T-cell (primary cell): ENCODE results near the gene SEMA6C. TPM values are rescaled to one million over a fixed set of nuclear protein-coding genes. Genes with fewer than 3 reads are reported as not detected.
A peak's percentile ranks its signal among the peaks of the same experiment; 100 is the strongest.

Experiments used
- ATAC-seq, 4 experiments: fragments of 200-7000 bp in 3 of 4; fragments of 150-1000 bp in 1 of 4; cut with Tn5 transposase; replicated peaks in 1 of 4; 1 replicate in 3 of 4; 2 replicates in 1 of 4; pipeline ENCODE4 v1.10.0; 2021; ENCODE audit warnings: moderate library complexity in 3 of 4, mild to moderate bottlenecking in 2 of 4, moderate number of reproducible peaks in 1 of 4
- CTCF ChIA-PET, 2 donors: fragments of 300-600 bp; sonication (Branson Sonifier 250); formaldehyde crosslinking; loops; one replicate each; lab custom pipeline; 2022; ENCODE audit warnings: antibody characterized with exemption in 2 of 2; lab: Charles Lee
- POLR2A ChIA-PET, 2 donors: fragments of 300-600 bp; sonication (Branson Sonifier 250); formaldehyde crosslinking; loops; one replicate each; lab custom pipeline; 2022; ENCODE audit warnings: antibody characterized with exemption in 2 of 2; lab: Charles Lee
- DNase-seq, 35 experiments: peaks; one replicate each; pipeline versions ENCODE4 v3.0.0 to v3.0.0-alpha.2; 2013 to 2023
- H3K27ac ChIP-seq: one replicate; pipeline ENCODE4 v1.5.1; 2013; ENCODE audit warnings: low read length
- H3K27me3 ChIP-seq, 2 experiments: replicated peaks in 1 of 2; 1 replicate in 1 of 2; 2 replicates in 1 of 2; pipeline versions ENCODE4 v1.6.1 to v1.7.0; 2013; ENCODE audit warnings: low read length in 1 of 2, mixed read lengths in 1 of 2; ENCODE audit not compliant: control insufficient read depth in 2 of 2, insufficient read depth in 2 of 2; ENCODE audit errors: extremely low read depth in 1 of 2
- H3K36me3 ChIP-seq, 2 donors: 1 replicate in 1 of 2; 2 replicates in 1 of 2; pipeline versions ENCODE4 v1.6.1 to v1.7.0; 2013; ENCODE audit warnings: low read length in 1 of 2; ENCODE audit not compliant: control insufficient read depth in 2 of 2, insufficient read depth in 1 of 2; ENCODE audit errors: extremely low read depth in 1 of 2
- H3K4me1 ChIP-seq, 2 experiments: 1 replicate in 1 of 2; 2 replicates in 1 of 2; pipeline versions ENCODE4 v1.6.1 to v1.7.0; 2013; ENCODE audit warnings: low read length in 2 of 2, mixed read lengths in 1 of 2; ENCODE audit not compliant: insufficient read depth in 2 of 2, control insufficient read depth in 1 of 2; ENCODE audit errors: extremely low read depth in 1 of 2
- H3K4me3 ChIP-seq, 2 donors: 1 replicate in 1 of 2; 2 replicates in 1 of 2; pipeline versions ENCODE4 v1.5.1 to v1.7.0; 2013; ENCODE audit warnings: mild to moderate bottlenecking in 2 of 2, low read length in 1 of 2, moderate library complexity in 1 of 2; ENCODE audit not compliant: control insufficient read depth in 1 of 2; ENCODE audit errors: extremely low read depth in 1 of 2
- H3K9me3 ChIP-seq: 2 replicates; pipeline ENCODE4 v1.7.0; 2013
- H3K27ac Mint-ChIP-seq, 2 donors: one replicate each; pipeline ENCODE4 v1.8.0; 2020 to 2021; ENCODE audit warnings: mild to moderate bottlenecking in 2 of 2, mixed read lengths in 2 of 2
- H3K27me3 Mint-ChIP-seq, 2 donors: one replicate each; pipeline ENCODE4 v1.8.0; 2021 to 2022; ENCODE audit warnings: mixed read lengths in 2 of 2
- H3K36me3 Mint-ChIP-seq: one replicate; pipeline ENCODE4 v1.8.0; 2021; ENCODE audit warnings: mixed read lengths
- H3K4me1 Mint-ChIP-seq, 3 donors: one replicate each; pipeline ENCODE4 v1.8.0; 2020 to 2022; ENCODE audit warnings: mixed read lengths in 3 of 3, mild to moderate bottlenecking in 1 of 3
- H3K4me3 Mint-ChIP-seq, 3 donors: one replicate each; pipeline ENCODE4 v1.8.0; 2020 to 2022; ENCODE audit warnings: mild to moderate bottlenecking in 3 of 3, mixed read lengths in 3 of 3, moderate library complexity in 3 of 3
- H3K9me3 Mint-ChIP-seq, 3 donors: one replicate each; pipeline ENCODE4 v1.8.0; 2020 to 2022; ENCODE audit warnings: mixed read lengths in 3 of 3
- WGBS: methylation state at CpG from one replicate; pipeline ENCODE4 v1.1.5; 2013; ENCODE audit warnings: missing lambda C conversion rate; ENCODE audit not compliant: insufficient coverage; 5-methylcytosine and 5-hydroxymethylcytosine counted together
- total RNA-seq, 35 experiments: library from RNA in 6 of 35; stranded (reverse) in 6 of 35; fragments of 120-200 nt in 1 of 35; gene quantifications; one replicate each; pipeline versions ENCODE4 v1.2.1 to v1.2.4 and lab custom pipeline; 2013 to 2026

Gene SEMA6C
- total RNA-seq, 5 donors from 2014 or later (not counting 1 experiment from before 2014, with no cell fraction given): 2.5 to 11.5 (median 8.5) TPM

- Histone ChIP-seq H3K27ac (peak within 1 kb of the TSS; percentile 58), H3K9me3 (no peaks in the 10 kb centered on the region), H3K4me3 (peak within 1 kb of the TSS; percentile 88 to 99), H3K4me1 (peaks cover 12 to 38% of the 10 kb centered on the region in 2 experiments), H3K36me3 (peaks cover 7 to 50% of the 10 kb centered on the region in 2 donors), H3K27me3 (no peaks in the 10 kb centered on the region)
- peaks cover 0 to 3% of the 10 kb centered on the region in 2 donors for H3K27me3 Mint-ChIP-seq
- peak within 1 kb of the TSS; percentile 94 to 98 for H3K27ac Mint-ChIP-seq
- peak within 1 kb of the TSS; percentile 85 to 99 (median 98) for H3K4me3 Mint-ChIP-seq
- peaks cover 54 to 58% (median 55%) of the 10 kb centered on the region in 3 donors for H3K4me1 Mint-ChIP-seq
- H3K36me3 Mint-ChIP-seq: peaks cover 46% of the 10 kb centered on the region
- CTCF ChIA-PET: interaction anchor here (0.5 to 2.0 kb wide), 5 partner anchors 9 to 72 kb away, joined by 3 to 12 read pairs (median 4); partner anchors contain the start of genes TNFAIP8L2 (in 1 of the 2) and VPS72 (in 1 of the 2)
- peak; percentile 95 to 98 (median 96) for ATAC-seq
- WGBS: under 1% methylated on average over 35 of the region's 38 CpGs
- no peaks in the 10 kb centered on the region for H3K9me3 Mint-ChIP-seq
- POLR2A ChIA-PET: interaction anchor here in 1 of 2 donors (1.1 kb wide), 1 partner anchor 24 kb away, joined by 5 read pairs; the partner anchor contains the start of gene VPS72
- DNase-seq: peak; percentile 91 to 98 (median 96)
Observed at GRCh38 chr1:151165738-151166504, 19.5 kb upstream of the SEMA6C start, which contains the start of the genes LYSMD1 and SCNM1. TSS of gene LYSMD1 (minus strand) at chr1:151165902. CDS start at chr1:151165258, 644 bp downstream. TSS of gene SCNM1 (plus strand) at chr1:151166144. CDS start at chr1:151166153, 9 bp downstream.

GRCh38 chr1:151165281-151165737 lies 18.9 kb upstream of the SEMA6C start:
- peaks cover 44% of the 10 kb centered on the region for H3K36me3 Mint-ChIP-seq
- CTCF ChIA-PET: interaction anchor here (0.5 to 2.0 kb wide), 2 partner anchors 10 to 65 kb away, joined by 4 to 12 read pairs; no protein-coding TSS in a partner anchor
- Histone ChIP-seq H3K4me1 (peaks cover 17 to 44% of the 10 kb centered on the region in 2 experiments), H3K27ac (peak overlapping the region; percentile 58), H3K27me3 (no peaks in the 10 kb centered on the region), H3K36me3 (peaks cover 7 to 49% of the 10 kb centered on the region in 2 donors), H3K9me3 (no peaks in the 10 kb centered on the region), H3K4me3 (peak overlapping the region; percentile 88 to 99)
- H3K27ac Mint-ChIP-seq: peak overlapping the region; percentile 94 to 98
- DNase-seq (no peak), ATAC-seq (peak in 1 of 4 experiments; percentile 8)
- POLR2A ChIA-PET: no interaction called here
- 32% methylated on average over 8 of the region's 15 CpGs for WGBS
- peaks cover 60 to 64% (median 61%) of the 10 kb centered on the region in 3 donors for H3K4me1 Mint-ChIP-seq
- peak overlapping the region; percentile 85 to 99 (median 98) for H3K4me3 Mint-ChIP-seq
- peaks cover 0 to 3% of the 10 kb centered on the region in 2 donors for H3K27me3 Mint-ChIP-seq
- H3K9me3 Mint-ChIP-seq: no peaks in the 10 kb centered on the region

- Mint-ChIP-seq H3K4me3 (peak overlapping the region; percentile 85 to 99 (median 98)), H3K4me1 (peaks cover 64 to 68% (median 66%) of the 10 kb centered on the region in 3 donors), H3K27me3 (peaks cover 0 to 3% of the 10 kb centered on the region in 2 donors), H3K9me3 (no peaks in the 10 kb centered on the region), H3K27ac (peak overlapping the region; percentile 94 to 98), H3K36me3 (peaks cover 41% of the 10 kb centered on the region)
- 88% methylated on average over 8 of the region's 11 CpGs for whole genome bisulfite sequencing
- DNase-seq (no peak), ATAC-seq (no peak)
- H3K36me3 ChIP-seq: peaks cover 7 to 46% of the 10 kb centered on the region in 2 donors
- H3K4me3 ChIP-seq: peak overlapping the region in 1 of 2 donors; percentile 99
- H3K27ac ChIP-seq: no peak overlapping the region
- ChIA-PET POLR2A (no interaction called here), CTCF (interaction anchor here (0.5 to 2.0 kb wide), 2 partner anchors 9 to 65 kb away, joined by 4 to 12 read pairs; no protein-coding TSS in a partner anchor)
- no peaks in the 10 kb centered on the region for H3K9me3 ChIP-seq
- no peaks in the 10 kb centered on the region for H3K27me3 ChIP-seq
- peaks cover 22 to 49% of the 10 kb centered on the region in 2 experiments for H3K4me1 ChIP-seq
Observed at GRCh38 chr1:151164732-151165280, 18.4 kb upstream of the SEMA6C start.

GRCh38 chr1:151159373-151159772 lies 12.9 kb upstream of the SEMA6C start:
- H3K4me3 Mint-ChIP-seq: peak overlapping the region; percentile 61 to 100 (median 99)
- peaks cover 42 to 58% of the 10 kb centered on the region in 2 experiments for H3K4me1 ChIP-seq

GRCh38 chr1:151158751-151159251 lies 12.4 kb upstream of the SEMA6C start:
- ATAC-seq: no peak
- ChIA-PET CTCF (interaction anchor here (1.4 to 3.4 kb wide), 3 partner anchors 59 to 134 kb away, joined by 3 to 29 read pairs (median 10); no protein-coding TSS in a partner anchor), POLR2A (no interaction called here)
- peak overlapping the region; percentile 25 to 89 for H3K4me3 ChIP-seq
- Mint-ChIP-seq H3K36me3 (peaks cover 27% of the 10 kb centered on the region), H3K27me3 (no peaks in the 10 kb centered on the region), H3K4me1 (peaks cover 59 to 78% (median 71%) of the 10 kb centered on the region in 3 donors), H3K4me3 (peak overlapping the region; percentile 99 to 100 (median 100)), H3K27ac (peak overlapping the region; percentile 97 to 100), H3K9me3 (no peaks in the 10 kb centered on the region)
- H3K9me3 ChIP-seq: no peaks in the 10 kb centered on the region
- peaks cover 0 to 37% of the 10 kb centered on the region in 2 donors for H3K36me3 ChIP-seq
- DNase-seq: no peak
- peaks cover 39 to 58% of the 10 kb centered on the region in 2 experiments for H3K4me1 ChIP-seq
- 91% methylated on average over 17 of the region's 22 CpGs for WGBS
- H3K27ac ChIP-seq: peak overlapping the region; percentile 48
- H3K27me3 ChIP-seq: no peaks in the 10 kb centered on the region

More at GRCh38 chr1:151159373-151159772, 12.9 kb upstream of the SEMA6C start:
- H3K27me3 Mint-ChIP-seq: no peaks in the 10 kb centered on the region
- peak overlapping the region; percentile 97 to 100 for H3K27ac Mint-ChIP-seq
- Histone ChIP-seq H3K4me3 (peak overlapping the region in 1 of 2 donors; percentile 25), H3K27me3 (no peaks in the 10 kb centered on the region), H3K36me3 (peaks cover 0 to 37% of the 10 kb centered on the region in 2 donors), H3K27ac (peak overlapping the region; percentile 48), H3K9me3 (no peaks in the 10 kb centered on the region)
- peaks cover 62 to 83% (median 75%) of the 10 kb centered on the region in 3 donors for H3K4me1 Mint-ChIP-seq
- ChIA-PET CTCF (interaction anchor here (1.4 to 3.4 kb wide), 3 partner anchors 60 to 135 kb away, joined by 3 to 29 read pairs (median 10); no protein-coding TSS in a partner anchor), POLR2A (no interaction called here)
- ATAC-seq (no peak), DNase-seq (no peak)
- no peaks in the 10 kb centered on the region for H3K9me3 Mint-ChIP-seq
- H3K36me3 Mint-ChIP-seq: peaks cover 30% of the 10 kb centered on the region
